Midbrain (tissue), 1 donor: ENCODE measurements around the gene ARHGEF5.
"Not testable (repeated sequence)": the region's sequence is repeated elsewhere in the genome, so short reads cannot be mapped to it uniquely, and the experiment has no call there.

ENCODE experiments used
- DNase-seq: peaks from one replicate; lab custom pipeline; 2025; lab: John Stamatoyannopoulos, UW

The ARHGEF5 gene

GRCh38 chr7:144384071-144384470, 28.9 kb downstream of the ARHGEF5 start:
- DNase-seq, result no peak

- no peak for DNase-seq
These were observed 29.5 kb downstream of the ARHGEF5 start for GRCh38 chr7:144384555-144385245.

- DNase-seq, result no peak
These were observed 31.5 kb downstream of the ARHGEF5 start for GRCh38 chr7:144386741-144387140.

- no peak for DNase-seq
These were observed 33.7 kb downstream of the ARHGEF5 start for GRCh38 chr7:144388950-144389349.

- DNase-seq, result no peak
These were observed 35.3 kb downstream of the ARHGEF5 start for GRCh38 chr7:144390481-144390880.

GRCh38 chr7:144391014-144391413, 35.8 kb downstream of the ARHGEF5 start:
- DNase-seq, result no peak

- peak; percentile 72 for DNase-seq
These were observed 36.6 kb downstream of the ARHGEF5 start for GRCh38 chr7:144391823-144392255.

GRCh38 chr7:144397086-144397485, 41.9 kb downstream of the ARHGEF5 start:
- no peak for DNase-seq

GRCh38 chr7:144398291-144398690, 43.1 kb downstream of the ARHGEF5 start:
- DNase-seq, result no peak

GRCh38 chr7:144398911-144399310, 43.7 kb downstream of the ARHGEF5 start:
- no peak for DNase-seq

GRCh38 chr7:144399946-144400345, 44.7 kb downstream of the ARHGEF5 start:
- no peak for DNase-seq

GRCh38 chr7:144401490-144401889, 46.3 kb downstream of the ARHGEF5 start:
- no peak for DNase-seq

- DNase-seq, result no peak
These were observed 47.9 kb downstream of the ARHGEF5 start for GRCh38 chr7:144403102-144403501.

- DNase-seq, result no peak
These were observed 48.5 kb downstream of the ARHGEF5 start, which contains the start of gene NOBOX for GRCh38 chr7:144403649-144404061. Gene NOBOX (minus strand): TSS chr7:144403693.

- no peak for DNase-seq
These were observed 49.7 kb downstream of the ARHGEF5 start for GRCh38 chr7:144404946-144405345.

GRCh38 chr7:144407266-144407931, 52.2 kb downstream of the ARHGEF5 start:
- no peak for DNase-seq

- no peak for DNase-seq
These were observed 52.9 kb downstream of the ARHGEF5 start for GRCh38 chr7:144408121-144408520.

GRCh38 chr7:144410441-144410840, 55.2 kb downstream of the ARHGEF5 start:
- no peak for DNase-seq

GRCh38 chr7:144414815-144415214, 59.6 kb downstream of the ARHGEF5 start:
- DNase-seq, result no peak

- DNase-seq, result no peak
These were observed 60.7 kb downstream of the ARHGEF5 start for GRCh38 chr7:144415858-144416257.

GRCh38 chr7:144416341-144416740, 61.1 kb downstream of the ARHGEF5 start:
- no peak for DNase-seq

- not testable (repeated sequence) for DNase-seq
These were observed 63.7 kb downstream of the ARHGEF5 start for GRCh38 chr7:144418931-144419330.

GRCh38 chr7:144427539-144427938, 72.3 kb downstream of the ARHGEF5 start:
- not testable (repeated sequence) for DNase-seq
